HAP-1 (cell line): ENCODE data around the gene ZNF653.

Experiments used
- DNase-seq, 2 experiments: peaks; one replicate each; pipeline ENCODE4 v3.0.0-alpha.2; 2016 to 2020; ENCODE audit warnings: low spot score in 2 of 2
- H3K27me3 ChIP-seq: fragments of 250-450 bp; sonication (Bioruptor Pico); 2 replicates; pipeline ENCODE4 v1.5.1; 2020; ENCODE audit warnings: low read depth, mild to moderate bottlenecking, moderate library complexity
- H3K36me3 ChIP-seq: fragments of 250-450 bp; sonication (Bioruptor Pico); replicated peaks from 2 replicates; pipeline ENCODE4 v1.5.1; 2020; ENCODE audit warnings: mild to moderate bottlenecking
- H3K4me1 ChIP-seq: fragments of 250-450 bp; sonication (Bioruptor Pico); 2 replicates; pipeline ENCODE4 v1.5.1; 2020; ENCODE audit warnings: mild to moderate bottlenecking
- H3K4me3 ChIP-seq: fragments of 250-450 bp; sonication (Bioruptor Pico); 2 replicates; pipeline ENCODE4 v1.5.1; 2020; ENCODE audit warnings: mild to moderate bottlenecking, moderate library complexity
- H3K9me3 ChIP-seq: fragments of 250-450 bp; sonication (Bioruptor Pico); 2 replicates; pipeline ENCODE4 v1.5.1; 2020; ENCODE audit warnings: mild to moderate bottlenecking, moderate library complexity
- in situ Hi-C: fragments of 300-500 bp; cut with MboI; formaldehyde crosslinking; loops from 3 replicates; pipeline ENCODE4 v1.14.3; 2020; ENCODE audit warnings: low sequenced_read_pairs, inconsistent platforms, mixed read lengths

ZNF653 gene

DNA sequence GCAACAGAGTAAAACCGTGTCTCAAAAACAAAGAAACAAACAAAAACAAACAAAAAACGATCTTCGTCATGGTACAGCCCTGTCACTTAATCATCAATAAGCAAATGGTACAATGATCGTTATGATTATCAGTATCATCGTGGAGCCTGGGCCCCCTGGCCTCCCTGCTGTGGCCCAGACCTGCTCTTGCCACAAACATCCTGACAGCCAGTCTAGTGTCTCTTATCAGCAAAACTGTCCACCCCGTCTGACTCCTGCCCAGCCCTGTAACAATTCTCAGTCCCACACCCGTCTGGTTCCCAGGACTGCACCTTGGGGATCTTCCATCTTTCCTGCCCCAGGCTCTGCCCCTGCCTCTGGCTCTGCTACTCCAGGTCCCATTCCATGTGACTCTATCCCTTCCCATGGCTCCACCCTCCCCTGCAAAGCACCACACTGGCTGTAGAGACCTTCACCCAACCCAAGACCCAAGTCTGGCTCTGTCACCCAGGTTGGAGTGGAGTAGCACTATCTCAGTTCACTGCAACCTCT is 5.7 kb downstream of the ZNF653 start:
- peaks cover 7% of the 10 kb centered on the region for H3K36me3 ChIP-seq
- H3K4me3 ChIP-seq: no peak overlapping the region
- in situ Hi-C loops: no loop called here
- DNase-seq: no peak
- H3K4me1 ChIP-seq: 0 out of 2 replicates have a peak, but pooled peaks cover 2% of the 10 kb centered on the region
- H3K9me3 ChIP-seq: no peaks in the 10 kb centered on the region
- H3K27me3 ChIP-seq: no peaks in the 10 kb centered on the region

GRCh38 chr19:11499220-11499726 is 6.4 kb downstream of the ZNF653 start:
- in situ Hi-C loops: no loop called here

DNA sequence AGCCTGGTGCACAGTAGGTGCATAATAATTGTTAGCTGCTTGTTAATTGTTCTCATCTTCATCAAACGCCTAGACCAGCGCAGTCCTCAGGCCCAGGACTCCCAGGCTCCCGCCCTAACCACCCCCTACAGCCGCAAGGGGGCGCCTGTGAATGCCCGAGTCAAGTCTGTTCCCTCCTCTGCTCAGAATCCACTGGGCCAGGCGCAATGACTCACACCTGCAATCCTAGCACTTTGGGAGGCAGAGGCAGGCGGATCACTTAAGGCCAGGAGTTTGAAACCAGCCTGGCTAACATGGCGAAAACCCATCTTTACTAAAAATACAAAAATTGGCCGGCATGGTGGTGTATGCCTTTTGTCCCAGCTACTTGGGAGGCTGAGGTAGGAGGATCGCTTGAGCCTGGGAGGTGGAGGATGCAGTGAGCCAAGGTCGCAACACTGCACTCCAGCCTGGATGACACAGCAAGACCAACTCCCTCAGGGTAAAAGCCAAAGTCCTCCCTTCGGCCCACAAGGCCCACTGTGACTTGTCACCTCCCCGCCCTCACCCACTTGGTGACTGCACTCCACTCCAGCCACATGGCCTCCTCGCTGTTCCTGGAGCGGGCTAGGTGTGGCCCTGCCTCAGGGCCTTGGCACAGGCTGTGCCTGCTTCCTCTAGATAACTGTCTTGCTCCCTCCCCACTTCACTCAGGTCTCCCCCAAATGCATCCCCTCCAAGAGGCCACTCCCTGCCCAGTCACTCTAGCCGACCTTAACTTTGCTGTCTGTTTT is 9.1 kb downstream of the ZNF653 start:
- no peaks in the 10 kb centered on the region for H3K9me3 ChIP-seq
- no peaks in the 10 kb centered on the region for H3K4me1 ChIP-seq
- in situ Hi-C loops: no loop called here
- peaks cover 7% of the 10 kb centered on the region for H3K36me3 ChIP-seq
- no peak overlapping the region for H3K4me3 ChIP-seq
- peak; percentile 57 to 88 for DNase-seq
- no peaks in the 10 kb centered on the region for H3K27me3 ChIP-seq

More at GRCh38 chr19:11499220-11499726, 6.4 kb downstream of the ZNF653 start:
- Histone ChIP-seq H3K9me3 (no peaks in the 10 kb centered on the region), H3K4me1 (no peaks in the 10 kb centered on the region), H3K36me3 (peaks cover 7% of the 10 kb centered on the region), H3K27me3 (no peaks in the 10 kb centered on the region), H3K4me3 (no peak overlapping the region)
- DNase-seq: no peak

DNA sequence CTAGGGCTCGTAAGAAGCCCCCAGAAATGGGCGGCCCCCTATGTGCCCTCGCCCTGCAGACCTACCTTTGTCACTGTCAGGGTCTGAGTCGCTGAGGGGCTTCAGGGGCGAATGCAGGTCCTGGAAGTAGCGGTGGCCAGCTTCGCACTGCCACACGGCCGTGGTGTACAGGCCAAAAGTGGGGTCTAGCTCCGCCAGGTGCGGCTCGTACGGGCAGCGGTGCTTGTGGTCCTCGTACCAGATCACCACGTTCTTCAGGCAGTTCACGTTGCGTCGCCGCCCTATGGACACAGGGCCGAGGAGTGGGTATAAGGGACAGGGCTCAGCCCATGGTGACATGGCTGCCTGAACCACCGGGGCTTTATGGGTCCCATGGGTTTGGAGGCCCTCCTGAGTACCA is 9.8 kb downstream of the ZNF653 start:
- Histone ChIP-seq H3K4me3 (no peak overlapping the region), H3K9me3 (no peaks in the 10 kb centered on the region), H3K36me3 (peaks cover 7% of the 10 kb centered on the region), H3K27me3 (no peaks in the 10 kb centered on the region), H3K4me1 (no peaks in the 10 kb centered on the region)
- DNase-seq: no peak
- in situ Hi-C loops: no loop called here

GRCh38 chr19:11495481-11495880 is 10.2 kb downstream of the ZNF653 start:
- Histone ChIP-seq H3K9me3 (no peaks in the 10 kb centered on the region), H3K36me3 (peaks cover 7% of the 10 kb centered on the region), H3K27me3 (no peaks in the 10 kb centered on the region), H3K4me3 (no peak overlapping the region), H3K4me1 (no peaks in the 10 kb centered on the region)
- no peak for DNase-seq
- in situ Hi-C loops: no loop called here

GRCh38 chr19:11494634-11495285 is 10.9 kb downstream of the ZNF653 start:
- Histone ChIP-seq H3K27me3 (no peaks in the 10 kb centered on the region), H3K36me3 (peaks cover 7% of the 10 kb centered on the region), H3K9me3 (no peaks in the 10 kb centered on the region), H3K4me1 (no peaks in the 10 kb centered on the region), H3K4me3 (no peak overlapping the region)
- in situ Hi-C loops: no loop called here
- no peak for DNase-seq

DNA sequence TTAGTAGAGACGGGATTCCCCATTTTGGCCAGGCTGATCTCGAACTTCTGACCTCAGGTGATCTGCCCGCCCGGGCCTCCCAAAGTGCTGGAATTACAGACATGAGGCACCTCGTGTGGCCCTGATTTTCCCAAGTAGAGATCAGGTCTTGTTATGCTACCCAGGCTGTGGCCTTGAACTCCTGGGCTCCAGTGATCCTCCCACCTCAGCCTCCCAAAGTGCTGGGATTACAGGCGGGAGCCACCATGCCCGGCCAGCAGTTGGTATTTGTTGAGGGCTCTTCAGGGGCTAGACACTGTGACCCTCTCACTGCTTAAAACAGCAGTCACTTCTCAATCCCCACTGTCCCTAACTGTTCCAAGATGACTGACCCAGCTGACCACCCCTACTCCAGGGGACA is 16.3 kb downstream of the ZNF653 start:
- no peak for DNase-seq
- H3K4me3 ChIP-seq: no peak overlapping the region
- in situ Hi-C loops: loop anchor here (10.0 kb wide), 1 partner anchor 195 kb away; the partner anchor contains the start of gene TSPAN16
- no peaks in the 10 kb centered on the region for H3K9me3 ChIP-seq
- no peaks in the 10 kb centered on the region for H3K27me3 ChIP-seq
- no peaks in the 10 kb centered on the region for H3K4me1 ChIP-seq
- H3K36me3 ChIP-seq: no peaks in the 10 kb centered on the region

DNA sequence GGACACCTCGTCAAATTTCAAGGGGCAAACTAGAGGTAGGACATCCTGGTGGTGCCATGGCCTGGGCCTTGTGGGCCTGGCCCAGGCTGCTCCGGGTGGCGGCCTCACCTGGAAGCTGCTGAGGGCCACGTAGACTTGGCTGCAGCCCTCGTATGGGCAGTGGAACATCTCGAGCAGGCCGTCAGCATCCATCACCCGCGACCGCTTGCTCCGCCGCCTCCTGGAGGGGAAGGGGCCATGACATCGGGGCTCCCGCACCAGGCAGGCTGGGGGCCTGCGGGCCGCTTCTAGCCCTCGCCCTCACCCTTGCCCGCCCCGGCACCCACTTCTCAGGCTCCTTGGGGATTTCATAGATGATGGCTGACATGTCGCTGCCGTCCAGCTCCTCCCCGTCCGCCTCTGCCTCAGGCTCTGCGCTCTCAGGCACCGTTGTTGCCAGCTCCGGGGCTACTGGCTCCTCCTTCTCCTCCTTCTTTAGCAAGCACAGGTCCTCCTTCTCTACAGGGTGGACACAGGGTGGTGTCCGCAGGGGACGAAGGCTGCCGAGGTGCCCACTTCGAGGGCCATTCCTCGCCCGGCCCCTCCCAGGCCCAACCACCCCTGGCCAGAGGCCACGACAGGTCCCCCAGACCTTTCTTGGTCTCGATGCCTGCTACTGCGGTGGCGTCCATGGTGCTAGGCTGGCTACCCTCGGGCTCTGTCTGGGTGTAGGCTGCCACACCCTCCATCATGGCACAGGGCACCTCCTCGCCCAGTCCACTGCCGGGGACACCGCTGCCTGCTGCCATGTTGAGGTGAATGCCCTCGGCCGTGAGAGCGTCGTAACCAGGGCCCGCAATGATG is 18.8 kb downstream of the ZNF653 start:
- Histone ChIP-seq H3K4me3 (no peak overlapping the region), H3K27me3 (peaks cover 6% of the 10 kb centered on the region), H3K4me1 (peaks cover 5% of the 10 kb centered on the region), H3K9me3 (no peaks in the 10 kb centered on the region), H3K36me3 (no peaks in the 10 kb centered on the region)
- in situ Hi-C loops: loop anchor here (10.0 kb wide), 1 partner anchor 192 kb away; the partner anchor contains the start of gene TSPAN16
- no peak for DNase-seq

DNA sequence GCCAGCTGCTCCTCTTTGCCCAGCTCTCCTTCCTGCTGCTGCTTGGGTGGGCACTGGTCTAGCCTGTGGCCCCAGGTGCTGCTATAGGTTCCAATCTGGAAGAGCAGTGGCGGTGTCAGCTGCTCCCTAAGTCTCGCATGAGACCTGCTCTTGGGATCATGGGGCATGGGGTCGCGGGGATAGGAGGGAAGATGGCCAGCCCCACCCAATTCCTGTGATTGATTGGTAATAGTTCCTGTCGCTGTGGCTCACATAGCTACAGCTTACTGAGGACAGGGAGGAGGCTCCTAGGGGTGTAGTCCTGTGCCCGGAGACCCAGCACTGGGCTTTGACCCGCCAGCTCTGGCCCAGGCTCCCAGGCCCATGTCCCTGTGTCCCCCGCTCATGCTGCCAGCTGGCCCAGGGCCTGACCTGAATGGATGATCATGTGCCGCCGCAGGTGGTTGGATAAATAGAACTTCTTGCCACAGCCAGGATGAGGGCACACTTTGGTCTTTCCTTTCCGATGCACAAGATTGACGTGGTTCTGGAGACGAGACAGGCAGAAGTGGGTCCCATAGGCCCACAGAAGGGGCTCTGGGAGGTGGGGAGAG is 20.3 kb downstream of the ZNF653 start:
- DNase-seq: no peak
- H3K36me3 ChIP-seq: no peaks in the 10 kb centered on the region
- no peaks in the 10 kb centered on the region for H3K9me3 ChIP-seq
- peaks cover 15% of the 10 kb centered on the region for H3K27me3 ChIP-seq
- peaks cover 5% of the 10 kb centered on the region for H3K4me1 ChIP-seq
- no peak overlapping the region for H3K4me3 ChIP-seq
- in situ Hi-C loops: loop anchor here (10.0 kb wide), 1 partner anchor 191 kb away; the partner anchor contains the start of gene TSPAN16

DNA sequence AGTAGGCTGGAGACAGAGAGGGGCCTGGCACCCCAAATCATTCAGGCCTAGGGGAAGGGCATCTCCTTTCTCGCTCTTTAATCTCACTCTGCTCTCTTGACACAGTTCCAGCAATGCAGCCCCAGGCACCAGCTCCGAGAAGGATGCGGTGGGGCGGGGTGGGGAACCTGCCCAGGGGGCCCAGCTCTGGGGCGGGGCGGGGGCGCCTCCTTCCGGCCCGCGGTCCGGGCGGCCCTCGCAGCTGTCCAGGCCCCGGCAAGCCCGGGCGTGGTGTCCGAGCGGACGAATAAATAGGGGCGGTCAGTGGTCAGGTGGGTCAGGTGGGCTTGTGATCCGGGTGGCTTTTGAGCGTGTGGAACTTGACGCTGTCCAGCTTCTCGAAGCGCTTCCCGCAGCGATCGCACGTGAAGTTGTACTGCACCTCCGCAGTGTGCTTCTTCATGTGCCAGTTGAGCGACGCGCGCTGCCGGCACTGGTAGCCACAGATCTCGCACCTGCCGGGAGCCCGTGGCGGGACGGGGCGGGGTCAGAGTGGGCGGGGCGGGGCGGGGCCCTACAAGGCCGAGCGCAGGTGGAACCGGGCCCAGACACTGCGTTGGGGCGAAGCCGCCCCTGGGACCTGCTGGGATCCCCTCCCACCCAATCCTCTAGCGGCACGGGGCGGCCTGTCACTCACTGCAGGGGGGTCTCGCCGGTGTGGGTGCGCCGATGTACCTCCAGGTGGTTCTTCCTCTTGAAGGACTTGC is 22.1 kb downstream of the ZNF653 start:
- Histone ChIP-seq H3K4me1 (peaks cover 5% of the 10 kb centered on the region), H3K9me3 (no peaks in the 10 kb centered on the region), H3K36me3 (no peaks in the 10 kb centered on the region), H3K27me3 (peaks cover 15% of the 10 kb centered on the region), H3K4me3 (no peak overlapping the region)
- DNase-seq: no peak
- in situ Hi-C loops: loop anchor here (10.0 kb wide), 1 partner anchor 189 kb away; the partner anchor contains the start of gene TSPAN16

DNA sequence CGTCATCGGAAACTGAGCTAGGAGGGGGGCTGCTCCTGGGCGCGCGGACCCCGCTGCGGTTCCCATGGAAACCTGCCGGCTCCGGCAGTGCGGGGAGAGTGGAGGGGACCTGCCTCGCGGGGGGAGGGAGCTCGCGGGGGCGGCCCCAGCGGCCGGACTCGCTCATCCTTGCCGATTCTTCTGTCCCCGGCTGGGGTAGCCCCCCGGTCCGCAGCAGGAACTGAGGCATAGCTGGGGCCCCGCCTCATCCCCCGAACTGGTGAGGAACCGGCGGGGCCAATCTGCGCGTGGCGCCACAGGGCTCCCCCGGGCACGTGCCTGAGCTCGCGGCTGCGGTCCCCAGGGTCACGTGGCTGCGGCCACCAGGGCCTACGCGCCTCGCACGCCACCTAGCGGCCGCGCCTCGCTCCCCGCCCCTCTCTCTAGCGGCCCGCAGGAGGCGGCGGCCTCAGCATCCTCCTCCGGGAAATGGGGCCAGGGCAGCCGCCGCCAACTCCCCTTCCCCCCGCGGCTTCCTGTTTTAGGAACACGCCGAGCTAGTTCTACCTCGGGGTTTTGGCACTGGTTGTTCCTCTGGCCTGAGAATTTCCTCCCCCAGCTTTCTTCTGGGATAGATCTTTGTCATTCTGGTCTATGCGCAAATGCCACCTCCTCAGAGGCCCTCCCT is 23.1 kb downstream of the ZNF653 start:
- H3K36me3 ChIP-seq: no peaks in the 10 kb centered on the region
- peak overlapping the region; percentile 6; the same call in 1 of the 2 replicates for H3K4me3 ChIP-seq
- H3K27me3 ChIP-seq: peaks cover 15% of the 10 kb centered on the region
- in situ Hi-C loops: loop anchor here (10.0 kb wide), 1 partner anchor 188 kb away; the partner anchor contains the start of gene TSPAN16
- H3K9me3 ChIP-seq: no peaks in the 10 kb centered on the region
- H3K4me1 ChIP-seq: peaks cover 5% of the 10 kb centered on the region
- peak; percentile 57 to 90 for DNase-seq
